GM21367 (cell line): Measurements from ENCODE around the gene HSD17B2.

Experiments
- ATAC-seq: cut with Tn5 transposase; IDR thresholded peaks from one replicate; pipeline ENCODE4 v1.9.1; 2021; ENCODE audit not compliant: unreplicated experiment

The HSD17B2 gene

DNA sequence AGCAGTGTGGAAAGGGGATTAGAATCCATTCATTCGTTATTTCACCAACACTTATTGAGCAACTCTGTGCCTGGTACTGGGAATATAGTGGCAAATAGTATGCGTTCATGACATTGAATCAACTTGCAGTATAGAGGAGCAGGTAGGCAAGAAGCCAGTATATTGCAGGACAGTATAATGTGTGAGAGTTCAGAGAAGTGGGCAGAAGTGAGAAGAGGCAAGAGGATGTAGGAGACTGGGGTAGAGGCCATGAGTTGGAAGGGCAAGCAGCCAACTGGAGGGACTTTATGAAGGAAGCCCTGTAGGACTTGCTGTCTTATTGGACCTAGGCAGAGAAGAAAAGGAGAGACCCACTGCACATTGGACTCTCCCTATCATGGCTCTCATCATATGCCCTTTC is 12.3 kb downstream of the HSD17B2 start:
- no peak for ATAC-seq

- no peak for ATAC-seq
These were observed 12.7 kb downstream of the HSD17B2 start for GRCh38 chr16:82047787-82048186.

DNA sequence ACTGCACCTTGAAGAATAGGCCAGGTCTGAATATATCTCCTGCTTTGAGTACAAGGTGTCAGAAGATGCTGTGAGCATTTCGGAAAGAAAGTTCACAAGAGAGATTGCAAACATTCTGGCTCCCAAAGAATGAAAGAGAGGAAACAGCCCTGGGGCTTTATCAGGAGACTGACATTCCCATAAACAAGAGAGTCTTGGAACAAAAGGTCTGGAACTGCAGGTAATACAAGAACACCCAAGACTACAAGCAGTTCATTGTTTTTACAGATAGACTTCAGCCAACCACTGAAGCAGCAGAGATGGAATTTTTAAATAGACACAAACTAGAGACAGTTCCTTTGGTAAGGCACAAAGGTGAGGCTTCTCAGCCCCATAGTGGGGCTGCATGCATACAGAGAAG is 14.4 kb downstream of the HSD17B2 start:
- ATAC-seq = no peak

DNA sequence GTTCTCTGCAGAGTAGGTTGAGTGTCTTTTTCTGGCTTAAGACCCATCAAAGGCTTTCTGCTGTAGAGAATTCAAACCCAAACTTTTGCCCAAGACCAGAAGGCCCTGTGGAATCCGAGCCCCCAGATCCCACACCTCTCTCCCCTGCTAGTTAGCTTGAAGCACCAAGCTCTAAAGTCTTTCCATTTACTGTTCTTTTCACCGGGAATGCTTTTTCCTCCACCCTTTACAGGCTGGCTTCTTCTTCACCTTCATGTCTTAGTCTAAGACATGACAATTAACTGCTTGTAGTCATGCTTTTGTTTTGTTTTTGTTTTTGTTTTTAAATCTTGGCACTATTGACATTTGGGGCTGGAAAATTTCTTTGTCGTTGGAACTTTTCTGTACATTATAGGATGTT is 15.5 kb downstream of the HSD17B2 start:
- ATAC-seq = no peak

DNA sequence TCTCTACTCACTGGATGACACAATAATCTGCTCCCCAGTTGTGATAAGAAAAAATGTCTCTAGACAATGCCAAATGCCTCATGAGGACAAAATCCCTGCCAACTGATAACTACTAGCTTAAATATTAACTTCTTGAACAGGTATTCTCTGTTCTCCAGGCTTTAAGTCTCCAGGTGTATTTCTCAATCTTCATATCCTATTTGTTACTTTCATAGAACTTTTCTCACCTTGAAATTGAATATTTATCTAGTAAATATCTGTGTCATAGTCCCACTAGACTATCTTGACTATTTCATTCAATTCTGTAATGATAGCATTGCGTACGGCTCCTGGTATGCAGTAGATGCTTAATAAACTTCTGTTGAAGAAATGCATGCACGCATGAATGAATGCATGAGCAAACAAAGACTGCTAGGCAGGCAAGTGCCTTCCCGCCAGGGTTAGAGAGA is 15.9 kb downstream of the HSD17B2 start:
- no peak for ATAC-seq

DNA sequence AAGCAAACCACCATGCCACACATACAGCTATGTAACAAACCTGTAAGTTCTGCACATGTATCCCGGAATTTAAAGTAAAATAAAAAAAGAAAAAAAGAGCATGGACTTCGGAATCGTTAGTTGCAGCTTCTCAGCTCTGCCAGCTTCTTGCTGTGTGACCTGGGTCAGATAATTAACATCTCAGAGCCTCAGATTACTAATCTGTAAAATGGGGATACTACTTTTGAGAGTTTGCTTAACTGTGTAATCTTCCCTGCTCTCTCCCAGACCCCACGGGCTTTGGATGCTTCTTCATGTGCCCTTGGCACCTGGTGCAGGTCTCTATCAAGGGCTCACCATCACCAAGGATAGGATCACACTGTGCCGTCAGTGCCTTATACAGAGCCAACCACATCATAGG is 16.6 kb downstream of the HSD17B2 start:
- no peak for ATAC-seq

DNA sequence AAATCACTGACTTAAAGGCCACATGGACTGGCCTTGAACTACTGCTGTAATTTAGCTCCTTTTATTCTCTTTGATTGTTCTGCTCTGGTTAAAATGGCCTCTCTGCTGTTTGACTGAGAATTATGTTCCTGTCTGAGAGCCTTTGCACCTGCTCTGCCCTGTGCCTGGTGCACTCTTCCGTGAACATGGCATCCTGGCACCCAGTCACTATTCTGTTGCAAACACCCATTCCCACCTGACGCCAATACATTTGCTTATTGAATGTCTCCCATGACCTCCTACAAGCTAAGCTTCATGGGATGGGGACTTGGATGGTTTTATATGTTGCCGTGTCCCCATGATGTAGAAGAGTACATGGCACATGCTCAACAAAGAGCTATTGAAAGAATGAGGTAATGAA is 20.1 kb downstream of the HSD17B2 start:
- ATAC-seq = no peak

- no peak for ATAC-seq
These were observed 20.9 kb downstream of the HSD17B2 start for GRCh38 chr16:82055728-82056549.

DNA sequence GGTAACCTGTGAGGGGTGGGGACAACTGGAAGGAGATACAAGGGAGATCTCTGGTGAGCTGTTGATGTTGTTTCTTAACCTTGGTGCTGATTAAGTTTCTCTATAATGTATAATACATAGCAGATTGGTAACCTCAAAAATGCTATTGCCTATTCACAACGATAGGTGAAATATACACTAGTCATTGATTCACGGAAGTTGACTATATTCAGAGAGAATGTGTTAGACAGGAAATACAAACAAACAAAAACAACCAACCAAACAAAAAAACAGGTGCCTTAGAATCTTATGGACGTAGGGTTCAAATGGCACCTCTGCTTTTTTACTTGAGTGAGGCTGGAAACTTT is 21.5 kb downstream of the HSD17B2 start:
- no peak for ATAC-seq

- ATAC-seq = no peak
These were observed 24.3 kb downstream of the HSD17B2 start for GRCh38 chr16:82059161-82059982.

DNA sequence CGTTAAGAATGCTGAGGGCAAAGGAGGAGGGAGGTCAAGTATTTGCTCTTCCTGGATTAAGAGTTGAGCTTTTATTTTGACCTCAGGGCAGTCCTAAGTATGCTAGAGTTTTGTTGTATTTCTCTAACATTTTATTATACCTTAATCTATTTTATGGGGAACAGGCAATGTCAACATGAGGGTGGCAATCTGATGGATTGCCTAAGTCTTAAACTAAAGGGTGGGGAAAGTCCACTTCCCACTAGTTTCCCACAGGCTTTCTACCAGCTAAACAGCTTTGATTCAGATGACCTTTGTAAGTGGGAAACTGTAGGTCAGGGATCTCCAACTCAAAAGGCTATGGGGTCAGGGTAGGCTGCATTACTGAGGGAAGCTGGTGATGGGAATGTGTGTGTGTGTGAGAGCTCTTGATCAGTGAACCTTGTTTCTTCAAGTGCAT is 24.9 kb downstream of the HSD17B2 start:
- no peak for ATAC-seq

DNA sequence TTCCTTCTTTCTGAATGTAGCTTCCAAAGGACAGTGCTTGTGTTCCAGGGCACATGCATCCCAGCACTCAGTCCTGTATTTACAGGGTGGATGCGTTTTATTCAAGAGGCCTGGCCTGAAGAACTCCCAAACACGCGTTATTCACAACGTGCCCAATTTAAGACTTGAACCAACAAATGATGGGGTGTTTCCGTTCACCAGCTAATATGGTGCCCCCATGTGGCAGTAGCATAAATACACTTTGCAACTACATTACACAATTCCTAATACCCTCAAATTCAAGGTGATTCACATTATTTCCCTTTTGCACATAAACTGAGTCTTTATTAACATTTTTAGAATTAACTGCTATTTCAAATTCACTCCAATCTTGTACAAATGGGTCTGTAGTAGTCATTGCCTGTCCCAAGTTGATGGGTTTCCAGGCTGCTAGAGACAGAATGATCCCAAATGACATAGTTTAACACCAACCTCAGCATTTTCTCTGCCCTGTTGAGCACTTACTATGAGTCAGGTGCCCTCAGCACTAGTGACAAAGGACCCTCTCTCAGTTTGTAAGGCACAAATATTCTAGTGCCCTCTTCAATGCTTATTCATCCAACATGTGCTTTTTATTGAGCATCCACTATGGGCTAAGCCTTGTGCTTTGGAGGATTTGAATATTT is 26.9 kb downstream of the HSD17B2 start:
- ATAC-seq = no peak

GRCh38 chr16:82062645-82063058 is 27.6 kb downstream of the HSD17B2 start:
- ATAC-seq = no peak

DNA sequence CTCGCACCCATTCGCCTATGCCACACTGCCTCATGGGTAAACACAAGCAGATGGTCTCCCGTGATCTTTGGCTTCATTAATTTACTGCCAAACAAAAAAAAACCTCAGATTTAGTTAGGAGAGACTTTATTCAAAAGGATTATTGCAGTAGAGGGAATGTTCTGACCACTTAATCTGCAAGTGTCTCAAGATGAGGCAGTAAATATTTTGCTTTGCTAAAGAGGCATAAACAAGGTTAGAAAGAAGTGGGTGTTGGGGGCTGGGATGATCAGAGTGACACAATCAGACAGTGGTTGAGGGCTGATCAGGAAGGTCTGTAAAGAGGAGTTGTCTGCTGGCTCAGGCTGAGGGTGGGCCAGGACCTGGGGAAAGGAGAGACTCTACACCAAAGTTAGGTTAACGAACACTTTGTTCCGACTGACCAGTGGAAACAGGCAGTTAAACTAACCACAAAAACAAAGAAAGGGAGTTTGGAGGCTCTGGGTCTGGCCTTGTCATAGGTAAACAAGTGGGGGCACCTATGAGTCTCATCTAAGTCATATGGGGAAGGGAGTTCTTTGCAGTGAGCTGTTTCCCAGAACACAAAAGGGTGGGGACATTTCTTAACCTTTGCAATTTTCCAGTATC is 28.5 kb downstream of the HSD17B2 start:
- no peak for ATAC-seq

DNA sequence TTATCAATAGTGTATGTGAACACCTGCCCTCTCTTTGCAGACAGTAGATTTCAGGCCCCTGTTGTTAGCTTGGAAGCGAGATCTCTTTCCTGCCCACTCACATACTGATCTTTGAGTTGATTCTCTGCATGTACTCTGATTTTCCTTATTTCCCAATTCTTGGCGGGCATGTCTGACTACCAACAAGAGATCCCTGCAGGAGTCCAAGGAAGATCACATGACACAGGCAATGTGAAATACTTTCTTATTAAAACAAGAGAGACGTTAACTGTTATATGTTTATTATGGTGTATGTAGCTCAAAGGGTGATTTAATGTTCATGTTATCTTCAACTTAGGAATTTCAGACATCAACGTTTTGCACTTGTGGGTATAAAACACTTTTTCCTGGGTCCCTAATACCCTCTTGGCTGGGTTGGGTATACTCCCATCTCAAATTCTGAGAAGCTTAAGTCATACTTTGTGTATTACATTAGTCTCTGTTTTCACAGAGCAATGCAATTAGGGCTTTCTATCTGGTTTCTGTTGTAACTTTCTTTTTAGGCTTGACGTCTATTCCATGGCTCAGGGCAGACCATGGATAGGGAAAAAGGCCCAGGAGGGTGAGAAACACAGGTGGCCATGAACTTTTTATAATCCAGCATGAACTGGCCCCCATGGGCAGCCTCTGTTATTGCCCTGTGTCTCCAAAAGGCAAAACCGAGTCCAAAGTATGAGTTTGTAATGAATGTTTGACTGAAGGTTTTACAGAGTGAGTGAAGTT is 32.2 kb downstream of the HSD17B2 start:
- ATAC-seq = no peak

DNA sequence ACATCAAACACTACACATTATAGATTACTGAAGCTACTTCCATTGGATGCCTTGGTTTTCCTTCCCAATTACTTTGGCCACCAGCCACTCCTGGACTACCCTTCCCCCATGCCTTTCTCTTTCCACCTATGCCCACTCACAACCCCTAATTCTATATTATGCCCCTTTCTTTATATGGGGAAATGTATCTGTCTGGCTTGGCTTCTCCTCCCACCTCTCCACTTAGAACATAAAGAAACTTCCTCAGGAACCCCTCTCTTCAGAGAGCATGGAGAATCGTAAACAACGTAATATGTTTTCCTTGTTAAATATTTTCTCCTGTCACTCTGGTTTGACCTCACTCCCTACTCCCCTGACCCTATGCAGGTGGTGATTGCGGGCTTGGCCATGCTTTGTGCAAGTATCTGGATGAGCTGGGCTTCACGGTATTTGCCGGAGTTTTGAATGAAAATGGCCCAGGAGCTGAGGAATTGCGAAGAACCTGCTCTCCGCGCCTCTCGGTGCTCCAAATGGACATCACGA is 32.8 kb downstream of the HSD17B2 start:
- no peak for ATAC-seq

DNA sequence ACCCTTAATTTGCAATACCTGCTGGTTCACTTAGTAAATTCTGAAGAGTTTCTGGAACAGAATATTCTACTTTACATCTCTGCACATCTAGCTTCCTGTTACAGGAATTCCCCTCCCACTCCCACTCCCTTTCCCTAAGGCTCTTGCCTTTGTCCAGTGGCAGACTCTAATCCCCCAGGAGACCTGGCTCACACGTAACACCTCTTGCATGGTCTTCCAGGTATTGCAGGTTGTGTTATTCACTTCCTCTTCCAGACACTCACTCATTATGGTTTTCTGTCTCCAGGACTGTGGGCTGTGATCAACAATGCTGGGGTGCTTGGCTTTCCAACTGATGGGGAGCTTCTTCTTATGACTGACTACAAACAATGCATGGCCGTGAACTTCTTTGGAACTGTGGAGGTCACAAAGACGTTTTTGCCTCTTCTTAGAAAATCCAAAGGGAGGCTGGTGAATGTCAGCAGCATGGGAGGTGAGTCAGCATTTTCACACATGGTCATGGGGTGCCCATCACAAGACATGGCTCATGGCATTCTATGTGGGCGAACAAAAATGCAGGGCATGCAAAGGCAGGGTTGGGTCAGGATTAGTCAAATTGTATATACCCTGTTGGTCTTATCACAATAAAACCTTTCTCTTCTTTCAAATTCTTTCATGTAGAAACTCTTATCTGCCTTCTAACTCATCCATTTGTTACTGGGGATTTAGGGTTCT is 35.8 kb downstream of the HSD17B2 start:
- no peak for ATAC-seq

- ATAC-seq = no peak
These were observed 36.4 kb downstream of the HSD17B2 start for GRCh38 chr16:82071421-82071820.

GRCh38 chr16:82072313-82072712 is 37.3 kb downstream of the HSD17B2 start:
- no peak for ATAC-seq
